ENCODE results near the gene MAGEB3. TPM values are rescaled to one million over a fixed set of nuclear protein-coding genes. Genes with fewer than 3 reads are reported as not detected.

MAGEB3 gene
- total RNA-seq, 1 experiment from 2014 or later: not detected

DNA sequence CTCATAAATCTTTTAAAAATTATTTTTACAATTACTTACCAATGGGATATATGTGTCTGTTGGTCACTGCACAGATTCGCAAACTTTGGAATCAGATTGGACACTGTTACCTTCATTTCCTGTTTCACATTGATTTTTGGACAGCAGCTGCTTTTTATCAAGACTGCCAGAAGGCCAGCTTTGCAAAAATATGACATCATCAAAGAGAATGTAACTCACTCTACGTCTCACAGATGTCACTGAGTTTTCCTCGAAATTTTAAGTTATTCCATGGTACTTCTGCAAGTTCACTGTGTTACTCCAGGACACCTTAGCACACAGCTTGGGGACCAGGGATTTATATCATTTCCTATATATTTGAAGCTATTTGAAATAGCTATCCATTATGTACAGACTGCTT, 46.9 kb upstream of the MAGEB3 start:
- Histone ChIP-seq H3K18ac (ENCODE audit: insufficient read length, low read depth, low read length) (no peak overlapping the region), H3K27ac (ENCODE audit: insufficient read length, low read depth, low read length) (no peak overlapping the region), H2BK20ac (ENCODE audit: low read depth, low read length, poor library complexity, severe bottlenecking) (no peak overlapping the region), H2AFZ (ENCODE audit: low read length) (no peak overlapping the region), H4K91ac (ENCODE audit: insufficient read length, low read depth, low read length) (no peak overlapping the region), H3K9me3 (ENCODE audit: control insufficient read depth, low read depth, low read length) (no peaks in the 10 kb centered on the region), H4K8ac (replicated peaks; ENCODE audit: insufficient read length, low read depth, low read length) (no peak overlapping the region), H3K4me1 (ENCODE audit: insufficient read depth, low read length) (no peaks in the 10 kb centered on the region), H3K9ac (ENCODE audit: extremely low read depth, insufficient read length, low read length) (no peak overlapping the region), H3K4me2 (ENCODE audit: insufficient read depth, insufficient read length, low read length) (no peak overlapping the region), H3K27me3 (ENCODE audit: insufficient read depth, low read length) (no peaks in the 10 kb centered on the region), H3T11ph (ENCODE audit: low read length) (no peak overlapping the region), H2BK12ac (ENCODE audit: insufficient read length, low read depth, low read length) (no peak overlapping the region), H3K79me1 (ENCODE audit: insufficient read depth, low read depth, low read length, poor library complexity, severe bottlenecking) (no peaks in the 10 kb centered on the region), H3K79me2 (ENCODE audit: insufficient read depth, low read length) (no peaks in the 10 kb centered on the region), H3K23ac (ENCODE audit: insufficient read length, low read depth, low read length) (no peak overlapping the region), H2AK5ac (ENCODE audit: insufficient read length, low read length) (no peak overlapping the region), H2BK5ac (ENCODE audit: insufficient read length, low read length) (no peak overlapping the region), H3K23me2 (ENCODE audit: insufficient read length, low read depth, low read length, poor library complexity, severe bottlenecking) (no peaks in the 10 kb centered on the region), H4K20me1 (ENCODE audit: control insufficient read depth, insufficient read depth, insufficient read length) (no peaks in the 10 kb centered on the region), H2BK120ac (ENCODE audit: low read depth, low read length, poor library complexity, severe bottlenecking) (no peak overlapping the region), H3K14ac (ENCODE audit: insufficient read depth, low read length) (no peak overlapping the region), H2BK15ac (ENCODE audit: low read depth, low read length) (no peak overlapping the region), H3K56ac (ENCODE audit: insufficient read length, low read depth, low read length) (no peak overlapping the region), H3K4ac (ENCODE audit: low read depth, low read length) (no peak overlapping the region), H4K5ac (ENCODE audit: insufficient read length, low read depth, low read length) (no peak overlapping the region)
- TF ChIP-seq, protein P1, sequence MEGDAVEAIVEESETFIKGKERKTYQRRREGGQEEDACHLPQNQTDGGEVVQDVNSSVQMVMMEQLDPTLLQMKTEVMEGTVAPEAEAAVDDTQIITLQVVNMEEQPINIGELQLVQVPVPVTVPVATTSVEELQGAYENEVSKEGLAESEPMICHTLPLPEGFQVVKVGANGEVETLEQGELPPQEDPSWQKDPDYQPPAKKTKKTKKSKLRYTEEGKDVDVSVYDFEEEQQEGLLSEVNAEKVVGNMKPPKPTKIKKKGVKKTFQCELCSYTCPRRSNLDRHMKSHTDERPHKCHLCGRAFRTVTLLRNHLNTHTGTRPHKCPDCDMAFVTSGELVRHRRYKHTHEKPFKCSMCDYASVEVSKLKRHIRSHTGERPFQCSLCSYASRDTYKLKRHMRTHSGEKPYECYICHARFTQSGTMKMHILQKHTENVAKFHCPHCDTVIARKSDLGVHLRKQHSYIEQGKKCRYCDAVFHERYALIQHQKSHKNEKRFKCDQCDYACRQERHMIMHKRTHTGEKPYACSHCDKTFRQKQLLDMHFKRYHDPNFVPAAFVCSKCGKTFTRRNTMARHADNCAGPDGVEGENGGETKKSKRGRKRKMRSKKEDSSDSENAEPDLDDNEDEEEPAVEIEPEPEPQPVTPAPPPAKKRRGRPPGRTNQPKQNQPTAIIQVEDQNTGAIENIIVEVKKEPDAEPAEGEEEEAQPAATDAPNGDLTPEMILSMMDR (conservative IDR thresholded peaks at IDR 0.05): no peak
- H3K27me3 Mint-ChIP-seq (ENCODE audit: low read depth): 0 out of 2 replicates have a peak, but pooled peaks cover 2% of the 10 kb centered on the region
- H3K4me1 Mint-ChIP-seq: peaks cover 4 to 9% of the 10 kb centered on the region in 2 experiments; a peak in 3 of 4 replicates
- peaks cover 7 to 48% of the 10 kb centered on the region in 2 experiments; a peak in 4 of 5 replicates for H3K9me3 Mint-ChIP-seq
- H3K4me3 Mint-ChIP-seq: no peak overlapping the region
- no CpG with 5 or more reads among the region's 3 CpGs for WGBS (ENCODE audit: extremely low coverage, insufficient read length, low lambda C conversion rate)
- H3K36me3 Mint-ChIP-seq (ENCODE audit: insufficient read depth in 1 of 3, low read depth in 3 of 3): no peaks in the 10 kb centered on the region
- H3K27ac Mint-ChIP-seq: no peak overlapping the region
- DNase-seq: no peak
